CD4-positive, alpha-beta T cell treated with Interleukin-10 for 1 hour (primary cell): ENCODE measurements around the gene LMO1.
A peak's percentile ranks its signal among the peaks of the same experiment; 100 is the strongest.

ENCODE experiments used
- DNase-seq: peaks from one replicate; pipeline ENCODE4 v3.0.0-alpha.2; 2020

Gene LMO1

DNA sequence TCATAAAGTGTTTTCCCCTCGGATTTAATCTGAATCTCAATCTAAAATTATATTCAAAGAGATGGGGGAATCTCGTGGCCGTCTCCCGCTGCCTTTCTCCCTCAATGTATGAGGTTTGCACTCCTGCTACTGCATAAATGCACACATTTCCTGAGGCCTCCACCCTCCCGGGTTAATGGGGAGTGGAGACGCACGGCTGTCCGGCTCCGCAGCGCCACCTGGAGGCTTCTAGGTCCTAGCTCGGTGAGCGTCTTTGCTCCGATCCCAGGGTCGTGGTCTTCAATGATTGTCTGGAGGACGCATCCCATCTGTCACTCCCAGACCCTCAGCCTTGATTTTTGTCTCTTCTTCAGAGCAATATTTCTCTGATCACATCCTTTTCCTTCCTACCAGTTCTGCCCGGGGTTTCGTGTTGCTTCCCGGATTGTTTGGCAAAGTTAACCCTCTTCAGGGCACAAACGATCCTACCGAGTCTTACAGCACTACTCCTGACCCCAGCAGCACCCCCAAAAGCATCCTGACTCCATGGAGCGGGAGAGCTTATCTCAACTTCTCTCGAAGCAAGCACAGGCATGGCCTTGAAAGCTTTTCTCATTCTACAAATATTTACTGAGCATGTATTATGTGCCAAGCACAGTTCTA, at the start of gene LMO1:
Gene LMO1, minus strand, starts transcription at position 110 of the 642 bp plus-strand sequence. CDS start 516 bp downstream, outside the sequence.
- peak; percentile 62 for DNase-seq

DNA sequence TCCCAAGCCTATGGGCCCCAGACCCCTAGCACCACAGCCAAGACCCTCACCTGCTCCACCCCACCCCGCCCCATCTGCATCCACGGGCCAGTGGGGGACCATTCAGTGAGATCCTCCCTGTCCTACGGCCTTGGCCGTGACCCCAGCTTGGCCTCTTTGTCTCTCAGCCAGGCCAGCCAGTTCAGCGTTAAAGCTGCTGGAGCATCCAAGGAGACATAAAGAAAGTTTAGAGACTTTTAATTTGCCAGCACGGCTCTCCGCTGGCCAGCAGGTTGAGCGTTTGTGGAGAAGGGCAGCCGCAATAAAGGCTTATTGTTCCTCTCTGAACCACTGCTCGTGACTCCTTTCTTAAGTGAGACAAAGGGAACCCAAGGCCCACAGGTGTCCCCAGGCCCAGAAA, 49.3 kb upstream of the LMO1 start:
- no peak for DNase-seq

DNA sequence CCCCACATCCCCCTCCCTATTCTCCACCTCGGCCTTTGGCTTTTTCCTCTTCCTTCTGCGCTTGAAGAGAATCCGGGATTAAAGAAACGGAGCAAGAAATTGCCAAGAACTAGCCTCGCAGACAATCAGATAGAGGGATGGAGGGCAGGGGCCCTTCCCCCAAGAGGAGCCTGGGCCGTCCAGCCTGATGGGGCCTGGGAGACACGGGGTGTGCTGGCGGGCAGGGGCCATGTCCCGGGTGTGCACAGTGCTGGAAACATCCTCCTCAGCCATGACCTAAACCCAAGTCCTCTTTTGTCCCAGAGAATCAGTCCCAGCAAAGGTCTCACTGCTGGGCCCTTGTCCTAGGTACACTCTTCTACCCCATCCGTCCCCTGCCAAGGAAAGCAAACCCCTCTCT, 47.7 kb upstream of the LMO1 start:
- no peak for DNase-seq

DNA sequence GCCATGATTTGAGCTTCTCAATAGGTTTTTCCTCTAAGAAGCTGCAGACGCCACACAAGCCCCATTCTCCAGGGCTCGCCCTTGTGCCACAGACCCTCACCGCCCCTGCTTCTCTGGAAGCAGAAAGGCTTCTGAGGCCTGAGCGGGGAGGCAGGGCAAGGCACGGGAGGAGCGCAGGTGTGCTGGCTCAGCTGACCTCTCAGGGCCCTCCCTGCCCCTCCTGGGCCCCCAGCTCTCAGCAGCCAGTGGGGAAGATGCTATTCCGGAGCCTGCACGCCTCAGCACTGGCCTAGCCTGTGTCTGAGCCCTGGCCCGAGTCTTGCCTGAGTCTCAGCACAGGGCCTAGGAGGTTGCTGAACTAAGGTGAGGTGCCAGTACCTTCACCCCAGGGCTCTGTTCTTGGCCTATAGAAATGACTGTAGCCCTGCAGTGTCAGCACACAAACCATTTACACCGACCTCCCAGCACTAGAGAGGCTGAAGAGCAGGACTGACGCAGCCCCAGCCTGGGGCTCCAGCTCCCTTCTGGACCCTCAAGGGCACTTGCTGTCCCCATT, 47.1 kb upstream of the LMO1 start:
- no peak for DNase-seq

DNA sequence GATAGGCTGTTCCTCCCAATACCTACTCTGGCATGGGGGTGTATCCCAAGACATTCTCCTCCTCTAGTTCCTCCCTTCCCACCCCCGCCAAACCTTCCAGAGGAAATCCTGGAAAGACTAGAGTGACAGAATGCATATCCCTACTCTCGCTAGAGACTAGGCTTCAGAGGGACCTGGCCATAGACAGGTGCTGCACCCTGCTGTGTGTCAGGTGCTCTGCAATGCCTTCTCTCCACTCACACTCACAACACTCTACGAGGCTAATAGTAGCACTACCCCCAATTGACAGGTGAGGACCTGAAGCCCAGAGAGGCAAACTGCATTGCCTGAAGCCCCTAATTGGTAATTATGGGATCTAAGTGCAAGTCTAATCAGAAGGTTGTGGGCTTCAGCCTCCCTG, 46.2 kb upstream of the LMO1 start:
- no peak for DNase-seq

DNA sequence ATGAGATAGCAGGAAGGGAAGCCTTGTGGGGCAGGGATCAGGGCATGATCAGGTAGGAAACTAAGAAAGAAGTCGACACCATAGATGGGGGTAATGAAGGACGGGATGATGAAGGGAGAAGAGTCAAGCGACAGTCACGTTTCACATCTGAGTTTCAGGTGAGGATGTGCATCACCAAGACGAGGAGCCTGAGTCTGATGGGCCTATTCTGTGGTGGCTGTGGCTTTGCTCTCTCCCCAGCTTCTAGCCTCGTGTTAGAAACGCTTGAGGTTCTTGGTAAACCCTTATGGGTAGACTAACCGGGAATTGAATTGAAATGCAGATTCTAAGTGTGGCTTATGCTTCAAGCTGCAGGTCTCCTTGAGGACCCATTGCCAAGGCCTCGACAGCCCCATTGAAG, 45.6 kb upstream of the LMO1 start:
- no peak for DNase-seq

DNA sequence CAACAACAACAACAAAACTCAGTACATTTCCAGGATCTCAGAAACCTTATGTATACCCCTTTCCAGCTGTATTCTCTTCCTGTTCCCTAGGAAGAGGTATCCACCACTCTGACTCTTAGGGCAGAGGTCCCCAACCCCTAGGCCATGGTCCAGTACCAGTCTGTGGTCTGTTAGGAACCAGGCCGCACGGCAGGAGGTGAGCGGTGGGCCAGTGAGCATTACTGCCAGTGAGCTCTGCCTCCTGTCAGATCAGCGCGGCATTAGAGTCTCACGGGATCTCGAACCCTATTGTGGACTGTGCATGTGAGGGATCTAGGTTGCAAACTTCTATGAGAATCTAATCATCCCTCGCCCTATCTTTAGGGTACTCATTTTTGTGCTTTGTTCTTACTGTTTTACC, 43.9 kb upstream of the LMO1 start:
- DNase-seq = no peak

DNA sequence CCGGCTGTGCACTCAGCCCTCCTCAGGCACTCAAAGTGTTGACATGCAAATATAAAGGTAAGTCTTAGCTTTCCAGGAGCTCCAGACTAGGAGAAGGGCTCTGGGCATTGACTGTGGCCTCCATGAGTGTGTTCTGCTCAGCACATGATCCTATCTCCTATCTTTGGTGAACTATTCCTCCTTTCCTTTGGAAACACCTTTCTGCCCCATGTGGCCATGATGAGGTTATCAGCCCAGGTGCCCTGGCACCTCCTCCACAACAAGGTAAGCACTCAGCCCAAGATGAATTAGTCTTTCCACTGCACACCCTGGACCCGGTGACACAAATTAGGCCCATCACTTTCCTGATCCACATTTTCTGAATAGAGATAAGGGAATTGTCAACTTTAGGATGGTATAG, 37.9 kb upstream of the LMO1 start:
- DNase-seq = no peak

DNA sequence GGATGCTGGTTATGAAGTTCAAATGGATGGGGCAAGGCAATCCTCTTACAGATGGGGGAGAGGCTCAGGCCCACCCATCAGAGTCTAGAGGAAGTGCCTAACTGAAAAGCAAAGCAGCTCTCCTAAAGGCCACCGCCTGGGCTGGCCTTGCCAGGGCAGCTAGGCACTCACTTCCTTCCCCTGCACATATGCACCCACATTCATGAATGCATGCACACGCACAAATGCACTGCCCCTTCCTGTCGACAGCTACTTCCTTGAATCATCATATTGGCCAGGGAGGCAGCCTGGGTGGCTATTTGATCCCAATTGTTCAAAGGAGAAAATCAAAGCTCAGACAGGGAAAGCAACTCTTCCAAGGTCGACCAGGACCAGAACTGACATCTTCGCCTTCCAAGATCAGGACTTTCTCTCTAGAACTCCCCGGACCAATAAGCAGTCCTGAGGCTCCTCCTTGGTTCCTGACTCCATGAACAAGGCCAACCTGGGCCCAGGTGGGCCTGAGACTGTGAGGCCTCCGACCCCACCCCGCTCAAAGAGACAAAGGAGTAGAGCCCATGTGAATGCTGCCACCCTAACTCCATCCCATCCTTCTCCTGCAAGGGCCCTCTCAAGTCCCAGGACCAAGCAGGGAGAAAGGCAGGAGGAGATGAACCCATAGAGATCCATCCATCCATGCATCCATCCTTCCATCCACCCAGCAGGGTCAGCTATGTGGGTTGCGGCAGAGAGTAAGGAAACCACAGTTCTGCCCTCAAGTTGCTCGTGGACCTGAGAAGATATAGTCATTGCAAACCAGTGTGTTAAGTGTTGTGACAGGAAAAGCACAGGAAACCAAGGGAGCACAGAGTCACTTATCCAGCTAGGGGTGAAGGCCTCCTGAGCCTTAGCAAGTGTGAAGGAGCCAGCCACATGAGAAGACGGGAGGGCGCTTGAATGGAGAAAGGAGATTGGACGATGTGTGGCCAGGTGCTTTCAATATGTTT, 35.4 kb upstream of the LMO1 start:
- DNase-seq = no peak

DNA sequence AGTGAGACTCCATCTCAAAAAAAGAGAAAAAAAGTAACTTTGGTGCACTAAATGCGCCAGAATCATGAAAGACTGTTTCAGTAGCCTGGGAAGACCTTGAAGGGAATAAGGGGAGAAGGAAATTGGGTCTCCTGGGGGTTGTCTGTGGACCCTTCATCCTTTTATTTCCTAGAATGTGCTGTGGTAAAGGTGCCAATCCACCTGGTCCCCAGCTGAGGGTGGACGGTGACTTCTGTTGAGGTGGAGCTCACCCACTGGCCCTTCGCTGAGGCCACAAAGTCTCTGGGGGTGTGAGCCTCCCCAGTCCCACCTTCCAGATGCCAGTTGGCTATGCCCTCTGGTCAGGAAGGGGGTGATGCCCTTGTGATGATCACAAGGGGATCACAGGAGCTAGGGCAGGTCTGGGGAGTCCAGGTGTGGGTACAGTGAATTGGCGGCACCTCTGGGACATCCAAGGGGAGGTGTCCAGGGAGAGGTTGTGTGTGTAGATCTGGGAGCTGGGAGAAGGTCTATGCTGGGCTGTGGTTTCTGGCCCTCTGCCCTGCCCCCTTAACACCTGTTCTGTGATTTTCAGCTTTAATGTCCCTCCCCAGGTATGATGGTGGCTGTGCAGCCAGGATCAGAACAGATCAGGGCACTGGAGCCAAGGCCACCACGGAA, 34.2 kb upstream of the LMO1 start:
- DNase-seq = no peak

DNA sequence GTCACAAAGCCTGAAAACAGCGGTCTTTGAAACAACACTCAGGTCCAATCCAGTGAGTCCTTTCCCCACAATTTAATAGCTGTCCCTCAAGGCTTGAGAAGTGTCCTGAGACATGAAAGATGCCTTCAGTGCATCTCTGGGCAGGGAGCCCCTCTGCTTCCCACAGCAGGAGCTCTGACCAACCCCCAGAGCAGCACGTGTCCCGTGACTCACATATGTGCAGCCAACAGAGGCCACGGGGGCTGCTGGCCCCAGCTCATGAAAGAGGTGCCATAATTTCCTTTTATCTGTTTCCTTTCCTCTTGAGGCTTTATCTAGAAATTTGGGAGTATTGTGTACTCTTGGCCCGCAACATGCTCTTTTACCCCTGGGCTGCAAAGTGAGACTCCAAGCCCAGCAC, 33.2 kb upstream of the LMO1 start:
- DNase-seq = no peak

DNA sequence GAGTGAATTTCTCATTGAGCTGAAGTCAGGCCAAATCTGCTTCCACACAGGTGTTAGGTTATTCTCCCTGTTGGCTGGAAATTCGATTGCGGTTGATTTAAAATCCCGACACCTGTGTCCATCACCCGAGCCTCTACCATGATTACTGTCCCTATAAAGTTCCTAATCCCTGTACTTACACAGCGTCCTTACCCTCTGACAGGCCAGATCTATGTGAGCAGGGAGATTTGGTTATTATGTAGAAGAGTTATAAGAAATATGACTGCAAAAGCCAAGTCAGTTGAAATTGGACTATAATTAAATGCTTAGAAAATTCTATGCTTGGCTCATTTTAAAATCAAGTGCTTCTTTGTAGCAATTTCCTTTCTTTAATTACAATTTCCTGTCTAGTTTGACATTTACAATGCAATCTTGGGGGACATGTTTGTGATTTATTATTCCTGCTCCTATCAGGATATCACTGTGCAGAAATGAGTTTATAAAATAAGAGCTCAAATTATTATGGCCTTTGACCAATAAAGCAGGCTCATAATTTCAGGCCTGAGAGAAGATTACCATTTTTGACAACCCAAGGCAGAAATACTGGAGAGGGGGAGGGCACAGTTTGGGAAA, 32.5 kb upstream of the LMO1 start:
- no peak for DNase-seq

DNA sequence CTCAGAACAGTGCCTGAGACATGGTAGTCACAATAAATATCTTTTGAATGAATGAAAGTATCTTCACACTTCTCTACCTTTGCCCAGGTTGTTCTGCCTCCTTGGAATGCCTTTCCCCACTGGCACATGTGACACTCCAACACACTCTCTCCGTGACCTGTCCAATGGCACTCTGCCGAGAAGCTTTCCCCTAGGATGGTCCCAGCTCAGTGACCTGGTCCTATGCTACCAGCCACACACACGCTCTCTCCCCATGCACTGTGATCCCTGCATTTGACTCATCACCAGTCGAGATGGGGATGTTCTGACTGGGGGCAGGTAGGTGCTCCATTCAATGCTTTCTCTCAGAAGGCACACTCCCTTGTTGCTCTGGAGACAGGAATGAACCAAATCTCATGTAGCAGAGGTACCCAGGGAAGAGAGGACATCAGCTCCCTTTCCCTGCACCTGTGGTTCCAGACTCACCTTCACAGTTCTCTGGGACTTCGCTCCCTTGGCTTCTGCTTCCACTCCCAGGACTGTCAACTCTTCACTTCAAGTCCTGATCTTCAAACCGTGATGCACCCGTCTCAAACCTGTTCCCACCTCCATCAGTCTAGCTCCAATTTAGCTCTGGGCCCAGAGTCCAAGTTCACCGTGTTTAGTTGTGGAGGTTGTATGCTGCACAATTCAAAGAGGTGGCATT, 30.7 kb upstream of the LMO1 start:
- DNase-seq = no peak

DNA sequence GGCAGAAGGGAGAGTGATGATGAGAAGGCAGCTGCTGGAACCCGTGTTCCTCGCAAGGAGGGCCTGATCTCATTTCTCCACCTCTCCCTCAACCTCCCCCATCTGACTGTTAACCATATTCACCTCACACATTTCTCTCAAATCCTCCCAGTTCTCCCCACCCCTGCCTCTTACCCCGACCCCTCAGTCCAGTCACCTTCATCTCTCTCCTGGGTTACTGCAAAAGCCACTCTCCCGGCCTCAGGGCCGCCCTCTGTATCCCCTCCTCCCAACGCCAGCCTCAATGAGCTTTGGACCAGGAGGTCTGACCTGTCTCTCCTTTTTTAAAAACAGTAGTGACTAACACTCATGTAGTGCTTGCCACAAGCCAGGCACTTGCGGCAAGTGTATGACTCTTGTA, 29.5 kb upstream of the LMO1 start:
- no peak for DNase-seq

DNA sequence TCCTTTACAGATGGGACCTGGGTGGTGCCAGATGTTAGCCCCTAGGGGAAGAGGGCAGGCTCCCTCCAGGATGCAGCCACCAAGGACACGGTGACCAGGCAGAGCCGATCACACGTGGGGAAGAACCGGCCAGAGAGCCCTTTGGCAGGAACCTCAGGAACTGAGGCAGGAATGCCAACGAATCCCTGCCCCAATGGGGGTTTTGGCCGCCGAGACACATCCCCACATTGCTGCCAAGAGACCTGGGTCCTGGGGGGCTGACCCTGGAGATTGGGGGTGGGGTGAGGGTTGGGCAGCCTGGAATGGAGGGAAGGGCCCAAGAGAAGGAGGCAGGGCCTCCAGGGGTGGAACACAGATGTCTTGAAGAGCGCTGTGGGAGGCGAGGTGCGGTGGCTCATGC, 28.7 kb upstream of the LMO1 start:
- DNase-seq = no peak

DNA sequence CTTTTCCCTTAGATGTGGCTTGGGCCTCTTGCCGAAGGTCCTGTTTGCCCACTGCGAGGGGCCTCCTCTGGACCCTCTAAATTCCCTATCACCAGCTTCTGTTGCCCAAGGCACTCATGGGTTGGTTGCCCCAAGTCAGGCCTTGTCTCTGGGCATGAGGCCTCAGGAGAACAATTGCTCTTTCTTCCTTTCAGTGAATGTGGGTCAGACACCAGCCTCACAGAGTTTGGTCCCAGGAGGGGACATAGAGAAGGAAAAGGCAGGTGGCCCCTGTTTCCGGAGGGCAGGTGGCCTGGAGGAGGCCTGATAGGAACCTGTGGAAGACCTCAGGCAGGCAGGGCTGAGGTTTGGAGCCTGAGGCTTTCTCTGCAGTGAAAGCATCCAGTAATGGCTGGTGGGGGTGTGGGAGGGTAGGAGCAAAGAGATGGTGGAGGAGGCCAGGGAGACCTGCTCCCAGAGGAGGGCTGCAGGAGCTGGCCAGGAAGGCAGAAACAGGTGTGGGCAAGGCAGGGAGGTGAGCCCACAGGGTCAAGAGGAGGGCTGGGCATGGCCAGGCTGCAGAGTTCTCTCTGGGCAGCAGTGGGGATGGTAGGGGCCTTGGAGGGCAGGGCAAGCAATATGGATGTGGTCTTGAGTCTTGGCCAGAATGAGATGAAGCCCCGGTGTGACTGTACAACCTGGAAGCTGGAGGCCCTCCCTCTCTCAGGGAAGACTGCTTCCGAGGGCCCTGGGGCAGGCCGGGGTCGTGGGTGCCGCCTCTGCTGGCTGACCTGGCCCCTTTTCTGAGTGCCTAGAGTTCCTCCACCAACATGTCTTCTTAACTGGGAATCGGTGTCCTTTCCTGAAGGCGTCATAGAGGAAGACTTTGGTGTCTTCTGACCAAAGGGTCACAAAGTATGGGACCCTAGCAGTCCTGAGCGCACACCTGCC, 28.0 kb upstream of the LMO1 start:
- no peak for DNase-seq

DNA sequence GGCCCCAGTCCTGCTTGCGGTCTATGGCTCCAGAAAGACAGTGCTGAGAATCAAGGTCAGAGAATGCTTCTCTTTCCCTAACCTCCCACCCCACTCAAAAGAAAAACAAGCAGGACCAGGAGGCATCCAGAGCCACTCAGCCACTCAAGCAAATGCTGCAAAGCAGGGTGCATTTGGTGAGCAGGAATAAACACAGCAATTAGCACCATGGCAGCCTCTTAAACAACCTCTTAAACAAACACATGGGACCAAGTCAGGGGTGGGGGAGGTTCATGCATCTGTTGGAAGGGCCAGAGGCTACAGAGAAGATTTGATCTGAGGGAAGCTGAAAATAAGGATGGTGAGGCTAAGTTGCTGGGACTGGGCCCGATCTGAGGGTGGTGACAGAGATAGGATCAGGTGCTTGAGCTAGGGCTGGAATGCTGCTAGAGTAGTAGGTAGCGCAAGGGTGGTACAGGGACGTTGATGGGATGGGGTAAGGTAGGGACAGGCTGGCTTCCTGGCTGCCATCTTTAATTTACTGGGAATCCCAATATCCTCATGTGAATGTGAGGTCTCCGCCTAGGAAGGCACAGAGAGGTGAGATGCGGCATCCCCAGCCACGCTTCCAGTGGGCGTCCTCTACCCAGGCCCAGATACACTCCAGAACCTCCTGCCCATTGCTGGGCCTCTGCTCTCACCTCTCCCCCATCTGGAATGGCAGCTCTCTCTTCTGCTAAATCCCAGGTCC, 26.6 kb upstream of the LMO1 start:
- no peak for DNase-seq

DNA sequence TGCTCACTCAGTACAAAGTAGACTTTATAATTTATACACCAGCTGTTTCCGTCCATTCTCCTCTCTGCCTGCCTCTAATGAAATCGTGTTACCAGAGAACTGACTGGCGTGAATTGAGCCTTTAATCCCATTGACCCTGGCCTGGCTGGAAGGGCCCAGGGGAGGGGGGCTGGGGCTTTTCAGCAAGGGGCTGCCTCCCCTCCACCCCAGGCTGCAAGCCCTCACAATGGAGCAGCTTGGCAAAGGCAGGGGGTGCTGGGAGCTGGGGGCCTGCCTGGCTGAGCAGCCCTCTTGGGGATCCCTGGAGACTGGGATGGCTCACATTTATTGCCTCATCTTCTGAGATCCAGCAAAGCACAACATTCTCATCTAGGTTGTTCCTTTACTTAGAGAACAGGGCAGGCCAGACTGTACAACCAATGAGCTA, 25.8 kb upstream of the LMO1 start:
- no peak for DNase-seq

DNA sequence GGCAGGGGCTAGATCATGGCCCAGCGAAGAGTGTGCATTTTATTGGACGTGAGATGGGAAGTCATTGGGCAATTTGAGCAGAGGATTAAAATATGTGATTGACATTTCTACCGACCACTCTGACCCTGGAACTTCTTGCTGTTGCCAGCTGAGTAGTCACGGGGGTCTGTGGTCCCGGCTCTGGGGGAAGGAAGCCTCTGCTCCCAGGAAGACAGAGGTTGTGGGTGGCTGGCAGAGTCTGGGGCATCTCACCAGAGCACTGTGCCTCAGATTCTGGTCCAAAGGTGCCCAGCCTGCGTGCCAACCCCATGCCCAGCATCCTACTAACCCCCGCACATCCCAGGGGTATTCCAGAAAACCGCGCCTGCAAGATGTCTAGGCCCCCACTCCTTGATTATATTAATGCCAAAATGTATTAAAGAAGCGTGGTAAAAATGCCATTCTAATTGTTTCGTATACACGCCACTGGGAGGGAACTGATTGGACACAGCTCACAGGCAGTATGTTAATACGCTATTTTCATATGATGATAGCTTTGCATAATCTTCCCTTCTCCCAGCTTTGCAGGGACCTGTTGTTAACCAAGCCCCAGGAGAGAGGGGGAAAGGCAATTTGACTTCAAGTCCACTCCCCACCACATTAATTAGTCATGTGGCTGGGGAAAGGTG, 25.3 kb upstream of the LMO1 start:
- DNase-seq = no peak
